Liver (tissue), 3 donors: ENCODE measurements around the gene LRRTM4.

ENCODE experiments used
- GABPA ChIP-seq, 2 donors: IDR thresholded peaks in 1 of 2; conservative IDR thresholded peaks in 1 of 2; 2 replicates each; pipeline ENCODE4 v1.6.1; 2016; ENCODE audit warnings: antibody characterized with exemption in 2 of 2, mild to moderate bottlenecking in 1 of 2, moderate library complexity in 1 of 2
- HNF4G ChIP-seq: IDR thresholded peaks from 2 replicates; pipeline ENCODE4 v1.6.1; 2016; ENCODE audit warnings: antibody characterized with exemption
- RAD21 ChIP-seq, 2 donors: IDR thresholded peaks; 2 replicates each; pipeline ENCODE4 v1.6.1; 2016; ENCODE audit warnings: antibody characterized with exemption in 2 of 2, mild to moderate bottlenecking in 2 of 2
- TF ChIP-seq, protein P1 (sequence below): fragments of 150-350 bp; IDR thresholded peaks from 2 replicates; pipeline ENCODE4 v1.5.1; 2017; ENCODE audit warnings: improper control_type of control experiment, low read depth, low read length; ENCODE audit not compliant: missing input control
- TF ChIP-seq, protein P2 (sequence below): IDR thresholded peaks from 2 replicates; pipeline ENCODE4 v1.6.1; 2016; ENCODE audit warnings: antibody characterized with exemption, mild to moderate bottlenecking
- donor health status: healthy.
- donor health status: healthy.

DNA sequence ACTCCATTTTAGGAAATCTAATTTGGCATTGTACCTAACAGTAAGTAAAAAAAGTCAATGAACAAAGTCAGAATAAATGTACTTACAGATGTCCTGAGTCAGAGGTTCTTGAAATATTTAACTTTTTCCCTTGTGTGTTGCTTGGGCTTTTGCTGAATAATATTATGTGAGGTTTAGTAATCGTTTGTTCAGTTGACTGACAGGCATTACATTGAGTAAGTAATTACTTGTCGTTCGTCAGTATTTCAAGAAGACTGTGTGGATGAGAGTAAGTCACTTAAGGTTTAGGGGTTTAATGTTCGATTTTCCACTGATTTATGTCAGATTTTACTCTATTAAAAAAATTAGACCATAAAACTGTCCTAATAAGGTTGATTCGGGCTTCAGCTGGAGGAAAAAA is 342.9 kb downstream of the LRRTM4 start:
- TF ChIP-seq, protein P1, sequence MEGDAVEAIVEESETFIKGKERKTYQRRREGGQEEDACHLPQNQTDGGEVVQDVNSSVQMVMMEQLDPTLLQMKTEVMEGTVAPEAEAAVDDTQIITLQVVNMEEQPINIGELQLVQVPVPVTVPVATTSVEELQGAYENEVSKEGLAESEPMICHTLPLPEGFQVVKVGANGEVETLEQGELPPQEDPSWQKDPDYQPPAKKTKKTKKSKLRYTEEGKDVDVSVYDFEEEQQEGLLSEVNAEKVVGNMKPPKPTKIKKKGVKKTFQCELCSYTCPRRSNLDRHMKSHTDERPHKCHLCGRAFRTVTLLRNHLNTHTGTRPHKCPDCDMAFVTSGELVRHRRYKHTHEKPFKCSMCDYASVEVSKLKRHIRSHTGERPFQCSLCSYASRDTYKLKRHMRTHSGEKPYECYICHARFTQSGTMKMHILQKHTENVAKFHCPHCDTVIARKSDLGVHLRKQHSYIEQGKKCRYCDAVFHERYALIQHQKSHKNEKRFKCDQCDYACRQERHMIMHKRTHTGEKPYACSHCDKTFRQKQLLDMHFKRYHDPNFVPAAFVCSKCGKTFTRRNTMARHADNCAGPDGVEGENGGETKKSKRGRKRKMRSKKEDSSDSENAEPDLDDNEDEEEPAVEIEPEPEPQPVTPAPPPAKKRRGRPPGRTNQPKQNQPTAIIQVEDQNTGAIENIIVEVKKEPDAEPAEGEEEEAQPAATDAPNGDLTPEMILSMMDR, result no peak
- no peak for TF ChIP-seq GABPA (IDR thresholded peaks at IDR 0.05 in 1 of 2, conservative IDR thresholded peaks at IDR 0.05 in 1 of 2)
- no peak for TF ChIP-seq RAD21 (IDR thresholded peaks at IDR 0.05)
- TF ChIP-seq HNF4G, result no peak
- TF ChIP-seq, protein P2, sequence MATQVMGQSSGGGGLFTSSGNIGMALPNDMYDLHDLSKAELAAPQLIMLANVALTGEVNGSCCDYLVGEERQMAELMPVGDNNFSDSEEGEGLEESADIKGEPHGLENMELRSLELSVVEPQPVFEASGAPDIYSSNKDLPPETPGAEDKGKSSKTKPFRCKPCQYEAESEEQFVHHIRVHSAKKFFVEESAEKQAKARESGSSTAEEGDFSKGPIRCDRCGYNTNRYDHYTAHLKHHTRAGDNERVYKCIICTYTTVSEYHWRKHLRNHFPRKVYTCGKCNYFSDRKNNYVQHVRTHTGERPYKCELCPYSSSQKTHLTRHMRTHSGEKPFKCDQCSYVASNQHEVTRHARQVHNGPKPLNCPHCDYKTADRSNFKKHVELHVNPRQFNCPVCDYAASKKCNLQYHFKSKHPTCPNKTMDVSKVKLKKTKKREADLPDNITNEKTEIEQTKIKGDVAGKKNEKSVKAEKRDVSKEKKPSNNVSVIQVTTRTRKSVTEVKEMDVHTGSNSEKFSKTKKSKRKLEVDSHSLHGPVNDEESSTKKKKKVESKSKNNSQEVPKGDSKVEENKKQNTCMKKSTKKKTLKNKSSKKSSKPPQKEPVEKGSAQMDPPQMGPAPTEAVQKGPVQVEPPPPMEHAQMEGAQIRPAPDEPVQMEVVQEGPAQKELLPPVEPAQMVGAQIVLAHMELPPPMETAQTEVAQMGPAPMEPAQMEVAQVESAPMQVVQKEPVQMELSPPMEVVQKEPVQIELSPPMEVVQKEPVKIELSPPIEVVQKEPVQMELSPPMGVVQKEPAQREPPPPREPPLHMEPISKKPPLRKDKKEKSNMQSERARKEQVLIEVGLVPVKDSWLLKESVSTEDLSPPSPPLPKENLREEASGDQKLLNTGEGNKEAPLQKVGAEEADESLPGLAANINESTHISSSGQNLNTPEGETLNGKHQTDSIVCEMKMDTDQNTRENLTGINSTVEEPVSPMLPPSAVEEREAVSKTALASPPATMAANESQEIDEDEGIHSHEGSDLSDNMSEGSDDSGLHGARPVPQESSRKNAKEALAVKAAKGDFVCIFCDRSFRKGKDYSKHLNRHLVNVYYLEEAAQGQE, result no peak
